Epithelial cell of prostate (primary cell): ENCODE measurements around the gene RIPOR1.
"Not testable (repeated sequence)": the region's sequence is repeated elsewhere in the genome, so short reads cannot be mapped to it uniquely, and the experiment has no call there.

Source experiments
- DNase-seq: peaks from one replicate; pipeline ENCODE4 v3.0.0-alpha.2; 2011; ENCODE audit warnings: low read depth, low spot score
- H3K27ac ChIP-seq: fragments of 450-650 bp; 2 replicates; pipeline ENCODE4 v1.5.1; 2017; ENCODE audit warnings: mild to moderate bottlenecking

RIPOR1 gene

GRCh38 chr16:67528222-67528869 lies at the start of gene RIPOR1:
Gene RIPOR1 (plus strand): TSS chr16:67528829. CDS start chr16:67538447, 9,618 bp downstream.
- no peak for DNase-seq
- H3K27ac ChIP-seq = peak within 1 kb of the TSS; percentile 58

DNA sequence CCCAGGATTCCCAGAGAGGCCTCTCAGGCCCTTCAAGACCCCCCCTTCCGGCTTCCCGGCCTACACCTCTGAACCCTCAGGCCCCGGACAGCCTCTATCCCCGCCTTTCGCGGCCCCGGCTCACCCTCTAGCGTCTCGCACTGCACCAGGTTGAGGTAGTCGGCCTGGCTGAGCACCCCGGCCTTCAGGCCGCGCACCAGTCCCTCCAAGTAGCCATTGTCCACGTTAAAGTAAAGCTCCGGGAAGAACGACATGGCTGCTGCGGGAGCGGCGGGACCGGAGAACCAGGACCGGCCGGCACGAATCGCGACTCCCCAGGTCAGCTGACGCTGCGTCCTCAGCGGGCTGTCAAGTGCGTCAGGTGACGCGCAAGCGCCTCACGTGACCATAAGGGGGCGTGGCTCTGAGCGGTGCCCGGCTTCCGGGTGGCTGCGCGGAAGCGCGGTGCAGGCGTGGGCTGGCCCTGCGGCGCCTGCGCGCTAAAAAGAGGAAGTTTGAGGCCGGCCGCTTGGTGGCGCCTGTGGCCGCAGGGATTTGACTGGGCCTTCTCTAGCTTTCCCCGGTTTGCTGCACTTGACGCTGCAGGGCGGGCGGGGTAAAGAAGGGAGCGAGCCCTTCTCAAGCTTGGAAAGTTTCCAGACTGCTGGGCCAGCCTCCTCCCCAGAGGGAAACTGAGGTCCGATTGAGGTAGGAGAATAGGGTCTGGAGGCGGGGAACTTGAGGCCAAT lies 47.6 kb upstream of the RIPOR1 start, which contains the start of gene ATP6V0D1:
Gene ATP6V0D1 (minus strand): TSS at position 325 of the 728 bp plus-strand sequence. CDS start 71 bp downstream, at position 254.
- peak within 1 kb of the TSS; percentile 82 for H3K27ac ChIP-seq
- DNase-seq = peak; percentile 82

GRCh38 chr16:67481561-67482232 lies 46.9 kb upstream of the RIPOR1 start:
- H3K27ac ChIP-seq = peak overlapping the region; percentile 82
- DNase-seq = no peak

DNA sequence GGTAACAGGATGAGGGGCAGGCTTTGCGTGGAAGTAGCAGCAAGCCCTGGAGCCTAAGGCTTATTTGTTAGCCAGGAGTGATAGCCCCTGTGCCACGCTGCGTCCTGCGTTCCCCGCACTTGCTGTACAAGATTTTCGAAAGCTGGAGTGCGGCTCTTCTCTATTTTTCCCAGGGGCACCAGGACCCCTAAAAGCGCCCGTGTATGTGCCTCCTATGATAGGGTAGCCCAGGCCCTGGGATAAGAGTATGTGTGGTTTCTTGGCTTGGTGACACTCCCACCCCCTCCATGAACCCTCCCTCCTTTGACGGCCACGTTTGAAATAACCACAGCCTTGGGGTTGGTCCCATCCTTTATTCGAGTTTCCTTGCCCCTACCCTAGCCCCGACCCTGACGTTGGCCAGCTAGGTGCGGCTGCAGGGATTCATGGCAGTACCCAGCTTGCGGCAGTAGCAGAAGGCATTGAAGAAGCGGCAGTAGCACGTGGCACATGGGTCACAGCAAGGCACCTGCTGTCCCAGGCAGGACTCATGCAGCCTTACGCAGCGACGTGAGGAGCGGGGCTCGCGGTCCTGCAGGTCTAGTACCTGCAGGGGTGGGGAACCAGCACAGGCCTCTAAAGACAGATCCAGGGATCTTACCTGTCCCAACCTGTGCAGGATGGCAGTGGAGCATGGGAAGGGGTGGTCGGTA lies 46.2 kb upstream of the RIPOR1 start:
- peak overlapping the region; percentile 82 for H3K27ac ChIP-seq
- no peak for DNase-seq

DNA sequence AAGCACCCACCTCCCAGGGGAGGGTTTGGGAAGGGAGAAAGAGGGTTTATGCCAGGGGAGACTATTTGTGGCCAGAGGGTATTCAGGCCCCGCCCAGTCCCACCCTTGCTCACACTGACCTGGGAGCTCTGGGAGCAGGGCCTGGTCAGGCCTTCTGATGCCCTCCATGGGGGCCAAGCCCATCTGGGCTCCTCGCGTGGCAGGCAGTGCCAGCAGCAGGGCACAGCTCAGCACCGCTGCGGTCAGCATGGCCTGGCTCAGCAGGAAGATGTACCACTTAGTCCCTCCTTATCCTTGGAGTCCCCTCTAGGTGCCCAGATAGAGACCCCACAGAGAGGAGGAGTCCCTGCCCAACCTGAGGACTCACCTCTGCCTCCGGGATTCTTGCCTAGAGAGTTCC lies 45.5 kb upstream of the RIPOR1 start, which contains the start of gene AGRP:
Gene AGRP (minus strand): TSS at position 398 of the 400 bp plus-strand sequence. CDS start 149 bp downstream, at position 249.
- H3K27ac ChIP-seq = no peak within 1 kb of the TSS
- no peak for DNase-seq

DNA sequence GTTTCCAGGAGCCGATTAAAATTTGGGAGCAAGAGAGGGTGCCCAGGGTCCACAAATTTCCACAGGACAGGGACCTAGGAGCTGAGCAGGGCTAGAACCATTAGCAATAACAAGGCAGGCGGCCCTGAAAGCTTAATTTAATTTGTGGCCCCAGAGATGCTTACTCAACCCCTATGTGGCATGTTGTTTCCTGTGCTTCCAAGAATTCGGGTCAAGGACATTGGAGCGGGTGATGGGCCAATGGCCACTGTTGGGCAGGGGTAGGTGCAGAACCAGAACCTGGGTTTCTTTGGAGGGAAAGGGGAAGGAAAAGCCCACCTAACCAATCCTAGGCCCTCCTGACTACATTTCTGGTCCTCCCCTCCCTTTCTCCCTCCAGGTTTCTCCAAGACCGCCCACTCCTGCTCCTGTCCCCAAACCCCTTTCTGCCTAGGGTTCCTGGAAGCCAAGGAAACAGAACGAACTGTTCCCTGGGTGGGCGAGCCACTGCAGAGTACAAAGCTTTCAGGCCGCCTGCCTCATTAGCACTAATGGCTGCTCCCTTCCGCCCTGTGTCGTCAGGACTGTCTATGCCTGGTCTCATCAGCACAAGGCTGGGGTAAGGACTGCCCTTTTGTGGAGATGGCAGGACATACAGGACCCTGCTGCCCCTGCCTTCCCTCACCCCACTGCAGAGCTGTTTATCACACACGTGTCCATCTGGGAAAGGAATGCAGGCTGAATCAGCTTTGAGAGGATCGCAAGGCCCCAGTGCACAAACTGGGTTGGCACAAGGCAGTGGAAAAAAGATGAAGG lies 44.7 kb upstream of the RIPOR1 start:
- DNase-seq = no peak
- H3K27ac ChIP-seq = no peak overlapping the region

DNA sequence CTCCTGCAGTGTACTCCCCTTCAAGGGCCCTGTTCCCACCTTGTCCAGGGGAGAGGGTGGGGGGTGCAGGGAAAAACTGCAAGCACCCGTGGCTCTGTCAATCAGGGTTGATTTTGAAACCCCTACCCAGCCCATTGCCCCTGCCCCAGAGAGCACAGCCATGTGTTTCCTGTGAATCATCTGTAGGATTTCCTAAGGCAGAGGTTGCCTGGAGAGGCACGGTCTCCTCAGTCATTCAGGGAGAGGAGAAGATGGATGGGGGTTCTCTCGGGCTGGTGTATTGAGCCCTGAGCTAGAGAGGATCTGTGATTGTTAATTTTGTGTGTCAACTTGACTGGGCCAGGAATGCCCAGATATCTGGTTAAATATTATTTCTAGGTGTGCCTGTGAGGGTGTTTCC lies 41.8 kb upstream of the RIPOR1 start:
- H3K27ac ChIP-seq = no peak overlapping the region
- DNase-seq = no peak

- H3K27ac ChIP-seq, DNase-seq: not testable (repeated sequence)
Measured at GRCh38 chr16:67487561-67487960, 41.1 kb upstream of the RIPOR1 start.

DNA sequence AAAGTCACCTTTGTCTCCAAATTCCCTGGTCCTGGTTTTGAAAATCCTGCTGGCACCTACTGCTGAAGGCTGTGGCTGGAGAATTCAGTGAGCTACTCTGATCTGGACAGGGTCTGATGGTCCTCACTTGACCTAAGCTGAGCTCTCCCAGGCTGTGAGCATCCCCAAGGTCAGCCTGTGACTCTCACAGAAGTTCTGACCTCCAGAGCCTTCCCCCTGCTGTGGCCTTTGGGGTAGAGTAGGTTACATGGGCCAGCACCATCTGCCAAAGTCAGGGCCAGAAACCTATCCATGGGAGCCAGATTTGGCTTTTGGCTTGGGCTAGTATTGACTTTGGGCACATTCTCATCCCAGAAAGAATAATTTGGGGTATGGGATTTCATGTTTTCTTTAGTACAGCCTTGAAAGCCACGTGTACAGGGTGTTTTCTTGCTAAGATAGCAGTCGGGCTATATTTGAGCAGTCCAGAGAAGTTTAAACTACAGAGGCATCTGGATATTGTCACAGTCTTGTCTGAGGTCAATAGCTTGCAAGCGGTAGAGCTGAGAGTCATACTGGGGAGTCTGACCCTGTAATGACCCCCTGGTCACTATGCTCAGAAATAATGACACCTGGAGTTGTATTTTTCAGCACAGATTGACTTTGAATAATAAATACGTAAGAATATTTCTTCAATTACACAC lies 39.1 kb upstream of the RIPOR1 start:
- no peak for DNase-seq
- H3K27ac ChIP-seq = no peak overlapping the region

DNA sequence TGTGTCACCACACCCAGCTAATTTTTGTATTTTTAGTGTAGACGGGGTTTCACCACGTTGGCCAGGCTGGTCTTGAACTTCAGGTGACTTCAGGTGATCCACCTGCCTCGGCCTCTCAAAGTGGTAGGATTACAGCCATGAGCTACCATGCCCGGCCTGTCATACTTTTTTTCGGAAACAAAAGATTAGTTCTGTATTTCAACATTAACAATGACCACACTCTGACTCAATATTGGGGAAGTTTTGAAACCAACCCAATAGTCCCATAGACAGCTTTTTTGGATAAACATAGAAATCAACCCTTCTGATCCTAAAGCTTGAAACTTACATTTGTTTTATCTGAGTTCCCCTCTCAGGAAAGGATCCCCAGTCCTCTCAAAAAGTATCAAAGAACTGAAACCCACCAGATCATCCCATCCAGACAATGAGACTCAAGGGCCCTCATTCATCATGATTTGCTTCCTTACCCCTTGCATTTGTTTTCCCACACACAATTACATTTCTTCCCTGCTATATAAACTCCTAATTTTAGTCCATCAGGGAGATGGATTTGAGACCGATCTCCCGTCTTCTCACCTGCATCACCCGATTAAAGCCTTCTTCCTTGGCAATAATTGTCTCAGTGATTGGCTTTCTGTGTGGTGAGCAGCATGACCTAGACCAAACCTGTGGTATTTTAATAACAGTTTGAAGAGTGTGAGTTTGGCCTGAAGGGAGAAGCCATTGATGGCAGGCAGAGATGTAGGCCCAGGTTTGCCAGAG lies 38.1 kb upstream of the RIPOR1 start:
- H3K27ac ChIP-seq = no peak overlapping the region
- no peak for DNase-seq

DNA sequence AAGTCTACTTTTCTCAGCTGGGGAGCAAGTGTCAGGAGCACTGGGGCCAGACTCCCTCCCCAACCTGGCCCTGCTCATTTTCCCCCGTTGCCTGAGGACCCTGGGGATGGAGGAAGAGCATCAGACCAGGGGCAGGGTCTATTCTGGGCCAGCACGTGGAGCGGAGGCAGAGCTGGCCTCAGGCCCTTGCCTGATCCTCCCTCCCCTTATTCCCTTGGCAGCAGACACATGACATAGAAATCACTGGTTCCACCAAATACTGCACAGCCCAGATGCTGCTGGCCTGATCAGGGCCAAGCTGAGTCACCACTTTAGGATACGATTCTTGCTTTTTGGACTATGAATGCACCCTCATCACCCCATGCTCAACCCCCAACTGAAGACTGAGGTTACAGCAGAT lies 29.5 kb upstream of the RIPOR1 start:
- H3K27ac ChIP-seq = no peak overlapping the region
- no peak for DNase-seq

DNA sequence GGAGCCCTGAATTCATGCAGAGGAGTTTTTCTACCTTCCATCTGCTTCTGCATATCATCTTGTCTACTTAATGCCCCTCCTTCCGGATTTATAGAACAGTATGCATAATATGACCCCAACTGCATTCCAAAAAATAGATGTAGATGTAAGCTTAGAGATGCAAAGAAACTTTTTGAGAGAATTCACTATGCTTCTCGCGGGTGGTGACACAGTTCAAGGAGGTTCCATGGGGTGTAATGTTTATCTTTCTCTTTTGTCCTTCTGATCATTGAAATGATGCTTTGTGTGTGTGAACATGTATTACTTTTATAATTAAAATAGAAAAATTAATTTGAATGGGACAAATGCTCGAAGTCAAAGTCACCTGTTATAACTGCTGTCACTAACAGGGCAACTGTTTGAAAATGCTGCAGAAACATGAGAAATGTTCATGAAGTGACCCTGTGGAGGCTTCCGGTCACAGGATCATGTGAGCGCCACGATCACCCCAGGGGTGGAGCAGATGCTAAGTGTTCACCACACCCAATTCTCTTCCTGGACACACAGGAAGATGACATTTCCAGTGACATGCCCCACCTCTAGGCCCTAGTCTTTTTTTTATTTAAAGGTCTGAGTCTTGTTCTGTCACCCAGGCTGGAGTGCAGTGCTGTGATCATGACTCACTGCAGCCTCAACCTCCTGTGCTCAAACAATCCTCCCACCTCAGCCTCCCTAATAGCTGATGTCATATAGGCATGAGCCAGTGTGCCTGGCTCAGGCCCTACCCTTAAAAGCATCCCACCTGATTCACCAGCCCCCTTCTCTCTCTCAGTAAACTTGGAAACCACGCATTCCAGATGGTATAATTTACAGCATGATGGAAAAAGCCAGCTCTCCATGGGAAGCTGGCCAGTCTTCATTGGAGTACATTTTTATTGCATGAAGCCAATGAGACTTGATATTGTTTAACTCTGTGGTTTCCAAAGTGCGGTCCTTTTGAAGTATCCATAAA lies 24.3 kb upstream of the RIPOR1 start:
- DNase-seq = no peak
- peak overlapping the region; percentile 60 for H3K27ac ChIP-seq

GRCh38 chr16:67506468-67506867 lies 22.2 kb upstream of the RIPOR1 start:
- DNase-seq = no peak
- H3K27ac ChIP-seq = no peak overlapping the region

DNA sequence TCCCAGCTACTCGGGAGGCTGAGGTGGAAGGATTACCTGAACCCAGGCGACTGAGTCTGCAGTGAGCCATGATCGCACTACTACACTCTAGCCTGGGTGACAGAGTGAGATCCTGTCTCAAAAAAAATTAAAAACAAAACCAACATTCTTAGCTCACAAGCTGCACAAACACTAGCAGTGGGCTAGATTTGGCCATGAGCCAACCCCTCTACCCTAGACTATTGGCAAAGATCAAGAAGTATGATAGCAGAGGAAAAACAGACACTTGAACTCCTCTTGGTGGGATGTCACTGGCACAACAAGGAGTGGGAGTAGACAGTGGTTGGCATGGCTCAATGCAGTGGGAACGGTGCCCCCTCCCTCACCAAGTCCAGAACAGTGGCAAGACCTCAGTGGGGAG lies 19.6 kb upstream of the RIPOR1 start:
- no peak overlapping the region for H3K27ac ChIP-seq
- DNase-seq = no peak

DNA sequence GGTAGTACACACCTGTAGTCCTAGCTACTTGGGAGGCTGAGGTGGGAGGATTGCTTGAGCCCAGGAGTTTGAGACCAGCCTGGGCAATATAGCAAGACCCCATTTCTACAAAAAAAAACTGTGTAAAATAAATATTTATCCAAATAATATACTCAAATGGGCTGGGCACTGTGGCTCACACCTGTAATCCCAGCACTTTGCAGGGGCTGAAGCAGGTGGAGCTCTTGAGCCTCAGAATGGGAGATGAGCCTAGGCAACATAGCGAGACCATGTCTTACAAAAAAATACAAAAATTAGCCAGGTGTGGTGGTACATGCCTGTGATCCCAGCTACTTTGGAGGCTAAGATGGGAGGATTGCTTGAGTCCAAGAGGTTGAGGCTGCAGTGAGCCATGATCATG lies 14.7 kb upstream of the RIPOR1 start:
- DNase-seq, H3K27ac ChIP-seq: not testable (repeated sequence)

DNA sequence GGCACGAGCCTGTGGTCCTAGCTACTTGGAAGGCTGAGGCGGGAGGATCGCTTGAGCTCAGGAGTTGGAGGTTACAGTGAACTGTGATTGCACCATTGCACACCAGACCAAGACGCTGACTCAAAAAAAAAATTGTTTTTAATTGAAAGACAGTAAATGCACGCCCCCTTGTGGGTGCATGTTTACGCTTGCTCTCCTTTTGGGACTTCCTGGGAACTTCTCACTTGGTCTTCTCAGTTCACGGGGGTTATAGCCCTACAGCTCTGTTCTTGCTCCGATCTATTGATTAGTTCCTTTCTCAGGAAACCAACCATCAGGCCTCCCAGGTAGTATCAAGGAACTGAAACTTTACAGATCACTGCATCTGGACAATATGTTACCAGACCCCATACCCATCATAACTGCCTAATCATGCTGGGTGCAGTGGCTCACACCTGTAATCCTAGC lies 14.2 kb upstream of the RIPOR1 start:
- H3K27ac ChIP-seq = no peak overlapping the region
- peak; percentile 33 for DNase-seq
